ENCODE measurements around the gene FAM240A.

The FAM240A gene

DNA sequence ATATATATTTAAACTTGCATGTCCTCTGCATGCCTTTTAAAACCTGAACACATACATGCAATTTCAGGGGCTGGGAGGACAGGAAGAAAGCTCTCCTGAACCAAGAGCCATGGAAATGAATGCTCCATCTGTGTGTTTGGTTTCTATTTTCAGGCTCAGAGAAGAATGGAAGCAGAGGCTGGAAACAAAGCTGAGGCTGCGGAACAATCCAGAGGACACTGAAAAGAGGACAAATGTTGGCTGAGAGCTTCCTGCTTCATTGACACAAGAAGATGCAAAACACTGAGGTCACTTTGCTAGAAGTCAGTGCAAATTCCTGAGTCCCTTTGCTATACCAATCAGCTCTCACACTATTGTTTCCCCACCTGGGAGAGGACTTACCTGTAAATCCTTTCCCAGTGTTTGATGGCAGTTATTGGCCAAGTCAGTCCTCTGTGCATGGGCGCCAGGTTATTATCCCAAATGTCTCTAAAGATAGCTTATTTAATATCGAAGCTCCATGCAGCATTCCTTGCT lies 12.7 kb downstream of the FAM240A start:
- Histone ChIP-seq H3K4me3 (IDR thresholded peaks at IDR 0.05; ENCODE audit: insufficient read depth, low read depth, low read length) (no peak overlapping the region), H2AFZ (ENCODE audit: low read depth) (no peak overlapping the region), H3K4me2 (no peak overlapping the region)

DNA sequence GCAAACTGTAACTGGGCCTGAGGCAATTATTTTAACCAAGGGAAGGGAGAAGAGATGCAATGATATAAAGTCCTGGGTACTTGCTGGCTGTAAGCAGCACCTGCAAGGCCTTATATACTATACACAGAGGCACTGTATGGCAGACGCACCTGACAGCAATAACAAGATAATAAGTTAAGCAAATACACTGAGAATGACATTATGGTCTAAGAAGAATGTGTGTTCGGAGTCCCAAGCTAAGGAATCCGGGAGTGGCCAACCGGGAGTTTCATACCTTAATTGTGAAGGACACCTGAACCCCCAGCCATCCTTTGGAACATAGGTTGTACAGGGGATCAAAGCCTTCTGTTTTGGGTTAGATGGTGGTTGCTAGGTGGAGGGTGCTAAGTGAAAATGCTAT lies 13.7 kb downstream of the FAM240A start:
- Histone ChIP-seq H3K4me2 (no peak overlapping the region), H3K4me1 (ENCODE audit: low read depth, poor library complexity, severe bottlenecking) (no peaks in the 10 kb centered on the region), H3K27ac (no peak overlapping the region), H3K27me3 (ENCODE audit: insufficient read depth, low read depth) (no peaks in the 10 kb centered on the region), H2AFZ (ENCODE audit: low read depth) (no peak overlapping the region), H3K4me3 (IDR thresholded peaks at IDR 0.05; ENCODE audit: insufficient read depth, low read depth, low read length) (no peak overlapping the region), H4K20me1 (ENCODE audit: insufficient read depth) (no peaks in the 10 kb centered on the region), H3K9ac (no peak overlapping the region), H3K79me2 (ENCODE audit: insufficient read depth, low read depth) (no peaks in the 10 kb centered on the region), H3K36me3 (ENCODE audit: insufficient read depth) (no peaks in the 10 kb centered on the region)
- TF ChIP-seq CTCF (conservative IDR thresholded peaks at IDR 0.05; ENCODE audit: low read depth, low read length) = no peak

More for the DNA sequence above, 12.7 kb downstream of the FAM240A start:
- no peak for TF ChIP-seq CTCF (conservative IDR thresholded peaks at IDR 0.05; ENCODE audit: low read depth, low read length)
- Histone ChIP-seq H3K27ac (no peak overlapping the region), H3K27me3 (ENCODE audit: insufficient read depth, low read depth) (no peaks in the 10 kb centered on the region), H4K20me1 (ENCODE audit: insufficient read depth) (no peaks in the 10 kb centered on the region), H3K4me1 (ENCODE audit: low read depth, poor library complexity, severe bottlenecking) (no peaks in the 10 kb centered on the region), H3K36me3 (ENCODE audit: insufficient read depth) (no peaks in the 10 kb centered on the region), H3K9ac (no peak overlapping the region), H3K79me2 (ENCODE audit: insufficient read depth, low read depth) (no peaks in the 10 kb centered on the region)

DNA sequence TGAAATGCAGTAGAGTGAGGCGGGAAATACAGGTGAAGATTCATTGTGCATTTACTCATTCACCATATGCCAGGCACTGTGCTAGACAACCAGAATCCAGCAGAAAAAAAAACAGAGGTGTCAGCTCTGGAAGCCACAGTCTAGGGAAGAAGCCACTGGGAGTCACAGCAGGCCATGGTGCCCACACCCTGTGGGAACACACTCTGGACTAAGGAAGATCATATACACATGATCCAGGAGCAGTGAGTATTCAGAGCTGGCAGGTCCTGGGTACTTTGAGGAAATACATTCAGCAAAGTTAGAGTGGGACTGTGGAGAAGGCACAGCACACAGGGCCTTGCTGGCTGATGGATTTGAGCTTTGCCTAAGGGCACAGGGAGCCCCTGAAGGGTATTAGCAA lies 14.8 kb downstream of the FAM240A start:
- no peak for TF ChIP-seq CTCF (conservative IDR thresholded peaks at IDR 0.05; ENCODE audit: low read depth, low read length)
- no peak overlapping the region for H3K27ac ChIP-seq
- no peaks in the 10 kb centered on the region for H3K36me3 ChIP-seq (ENCODE audit: insufficient read depth)
- no peaks in the 10 kb centered on the region for H3K27me3 ChIP-seq (ENCODE audit: insufficient read depth, low read depth)
- H4K20me1 ChIP-seq (ENCODE audit: insufficient read depth) = no peaks in the 10 kb centered on the region
- H3K4me2 ChIP-seq = no peak overlapping the region
- no peak overlapping the region for H3K9ac ChIP-seq
- H3K4me3 ChIP-seq (IDR thresholded peaks at IDR 0.05; ENCODE audit: insufficient read depth, low read depth, low read length) = no peak overlapping the region
- H3K79me2 ChIP-seq (ENCODE audit: insufficient read depth, low read depth) = no peaks in the 10 kb centered on the region
- H3K4me1 ChIP-seq (ENCODE audit: low read depth, poor library complexity, severe bottlenecking) = no peaks in the 10 kb centered on the region
- H2AFZ ChIP-seq (ENCODE audit: low read depth) = no peak overlapping the region

DNA sequence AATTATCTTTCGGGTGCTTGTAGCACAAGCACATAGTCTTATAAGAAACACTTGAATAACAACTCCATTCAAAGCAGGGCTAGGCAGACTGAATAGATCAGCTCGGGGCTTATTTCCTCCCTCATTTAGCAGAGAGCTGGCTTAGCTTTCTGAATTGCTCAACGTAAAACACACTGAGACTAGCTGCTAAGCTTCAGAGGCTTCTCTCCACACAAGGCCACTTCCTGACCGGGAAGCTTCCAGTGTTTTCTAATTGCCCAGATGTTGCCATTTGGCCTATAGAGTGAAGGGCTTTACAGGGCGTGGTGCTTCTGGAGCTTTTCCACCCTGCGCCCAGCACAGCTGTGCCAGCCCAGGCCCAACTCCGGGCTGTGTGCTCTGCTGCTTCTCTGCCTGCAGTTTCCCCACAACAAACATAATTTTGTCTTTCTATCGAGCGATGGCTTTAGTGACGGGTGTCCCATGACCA lies 16.6 kb downstream of the FAM240A start:
- no peaks in the 10 kb centered on the region for H4K20me1 ChIP-seq (ENCODE audit: insufficient read depth)
- no peak for TF ChIP-seq CTCF (conservative IDR thresholded peaks at IDR 0.05; ENCODE audit: low read depth, low read length)
- H3K27me3 ChIP-seq (ENCODE audit: insufficient read depth, low read depth) = no peaks in the 10 kb centered on the region
- no peaks in the 10 kb centered on the region for H3K36me3 ChIP-seq (ENCODE audit: insufficient read depth)
- no peak overlapping the region for H3K27ac ChIP-seq
- H2AFZ ChIP-seq (ENCODE audit: low read depth) = no peak overlapping the region
- no peaks in the 10 kb centered on the region for H3K4me1 ChIP-seq (ENCODE audit: low read depth, poor library complexity, severe bottlenecking)
- H3K4me3 ChIP-seq (IDR thresholded peaks at IDR 0.05; ENCODE audit: insufficient read depth, low read depth, low read length) = no peak overlapping the region
- H3K4me2 ChIP-seq = no peak overlapping the region
- H3K79me2 ChIP-seq (ENCODE audit: insufficient read depth, low read depth) = no peaks in the 10 kb centered on the region
- H3K9ac ChIP-seq = no peak overlapping the region

Data from KMS-11 (cell line).